ENCODE measurements around the gene CYP2F1.
"Not testable (repeated sequence)": the region's sequence is repeated elsewhere in the genome, so short reads cannot be mapped to it uniquely, and the experiment has no call there.

The CYP2F1 gene

DNA sequence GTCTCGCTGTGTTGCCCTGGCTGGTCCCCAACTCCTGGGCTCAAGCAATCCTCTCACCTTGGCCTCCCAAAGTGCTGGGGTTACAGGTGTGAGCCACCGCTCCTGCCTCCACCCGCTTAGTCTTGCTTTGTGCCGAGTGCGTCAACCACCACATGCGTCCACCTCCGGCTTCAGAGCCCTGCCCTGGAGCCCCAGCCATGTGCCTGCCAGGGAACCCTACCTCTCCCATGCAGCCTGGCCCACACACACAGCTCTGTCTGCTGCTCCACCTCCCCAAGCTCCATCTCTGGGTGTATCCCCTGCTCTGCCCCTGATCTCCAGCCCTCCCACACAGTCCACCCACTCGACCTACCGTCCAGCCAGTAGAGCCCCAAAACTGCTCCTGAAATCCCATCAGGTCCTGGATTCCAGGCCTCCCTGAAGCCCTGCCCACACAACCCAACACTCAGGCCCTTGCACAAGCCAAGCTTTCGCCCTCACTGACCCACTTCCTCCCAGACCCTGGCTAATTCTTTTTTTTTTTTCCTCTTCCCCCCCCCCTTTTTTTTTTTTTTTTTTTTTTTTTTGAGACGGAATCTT lies 9.6 kb downstream of the CYP2F1 start:
- peaks cover 34% of the 10 kb centered on the region for H3K27me3 Mint-ChIP-seq (ENCODE audit: low read depth, poor library complexity)

GRCh38 chr19:41126765-41127203 lies 12.6 kb downstream of the CYP2F1 start:
- H3K4me3 Mint-ChIP-seq; H3K9me3 Mint-ChIP-seq; H3K27ac Mint-ChIP-seq; H3K36me3 Mint-ChIP-seq (ENCODE audit: low read depth): not testable (repeated sequence)
- peak; percentile 74 for TF ChIP-seq CTCF (IDR thresholded peaks at IDR 0.05)
- DNase-seq = peak; percentile 36
- Mint-ChIP-seq H3K4me1 (peaks cover 16% of the 10 kb centered on the region), H3K27me3 (ENCODE audit: low read depth, poor library complexity) (peaks cover 43% of the 10 kb centered on the region)

More for the DNA sequence above, 9.6 kb downstream of the CYP2F1 start:
- no peak for TF ChIP-seq CTCF (IDR thresholded peaks at IDR 0.05)
- H3K4me3 Mint-ChIP-seq = no peak overlapping the region
- H3K4me1 Mint-ChIP-seq = peaks cover 8% of the 10 kb centered on the region
- no peak overlapping the region for H3K27ac Mint-ChIP-seq
- peaks cover 5% of the 10 kb centered on the region for H3K9me3 Mint-ChIP-seq
- H3K36me3 Mint-ChIP-seq (ENCODE audit: low read depth) = no peaks in the 10 kb centered on the region
- DNase-seq = no peak

GRCh38 chr19:41127362-41127761 lies 13.1 kb downstream of the CYP2F1 start:
- not testable (repeated sequence) for H3K36me3 Mint-ChIP-seq (ENCODE audit: low read depth); H3K27ac Mint-ChIP-seq; DNase-seq; H3K4me3 Mint-ChIP-seq; H3K9me3 Mint-ChIP-seq
- Mint-ChIP-seq H3K4me1 (peaks cover 16% of the 10 kb centered on the region), H3K27me3 (ENCODE audit: low read depth, poor library complexity) (peaks cover 49% of the 10 kb centered on the region)

DNA sequence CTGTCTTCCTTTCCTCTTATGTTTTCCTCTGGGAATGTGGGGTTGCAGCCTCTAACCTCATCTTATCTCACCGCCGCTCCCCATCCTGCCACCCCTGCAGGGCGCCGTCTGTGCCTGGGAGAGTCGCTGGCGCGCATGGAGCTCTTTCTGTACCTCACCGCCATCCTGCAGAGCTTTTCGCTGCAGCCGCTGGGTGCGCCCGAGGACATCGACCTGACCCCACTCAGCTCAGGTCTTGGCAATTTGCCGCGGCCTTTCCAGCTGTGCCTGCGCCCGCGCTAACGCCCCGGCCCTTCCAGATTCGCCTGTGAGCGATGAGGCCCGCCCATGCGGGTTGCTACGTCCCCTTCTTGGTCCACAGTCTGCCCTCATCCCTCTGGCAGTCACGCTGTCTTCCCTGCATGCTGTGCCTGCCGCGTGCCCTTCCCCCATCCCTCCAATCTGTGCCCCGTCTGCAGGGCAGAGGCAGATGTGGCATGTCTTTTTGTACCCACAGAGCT lies 13.6 kb downstream of the CYP2F1 start:
- H3K27me3 Mint-ChIP-seq (ENCODE audit: low read depth, poor library complexity) = peaks cover 54% of the 10 kb centered on the region
- H3K4me1 Mint-ChIP-seq = peaks cover 16% of the 10 kb centered on the region
- not testable (repeated sequence) for H3K9me3 Mint-ChIP-seq; H3K36me3 Mint-ChIP-seq (ENCODE audit: low read depth); H3K27ac Mint-ChIP-seq
- H3K4me3 Mint-ChIP-seq = peak overlapping the region; percentile 60
- peak; percentile 32 for TF ChIP-seq CTCF (IDR thresholded peaks at IDR 0.05)
- peak; percentile 66 for DNase-seq

DNA sequence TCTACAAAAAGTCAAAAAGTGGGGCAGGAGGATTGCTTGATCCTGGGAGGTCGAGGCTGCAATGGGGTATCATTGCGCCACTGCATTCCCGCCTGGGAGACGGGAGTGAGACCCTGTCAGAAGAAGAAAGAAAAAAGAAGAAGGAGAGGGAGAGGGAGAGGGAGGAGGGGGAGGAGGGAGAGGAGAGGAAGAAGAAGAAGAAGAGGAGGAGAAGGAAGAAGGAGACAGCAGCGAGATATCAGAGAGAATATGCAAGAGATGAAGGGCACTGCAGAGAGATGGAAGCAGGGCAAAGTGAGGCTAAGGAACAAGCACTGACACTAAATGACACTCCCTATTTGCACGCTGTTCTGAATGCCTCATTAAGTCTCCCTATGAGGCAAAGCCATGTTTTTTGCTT lies 14.5 kb downstream of the CYP2F1 start:
- Mint-ChIP-seq H3K9me3 (no peaks in the 10 kb centered on the region), H3K4me3 (no peak overlapping the region), H3K27me3 (ENCODE audit: low read depth, poor library complexity) (peaks cover 62% of the 10 kb centered on the region), H3K36me3 (ENCODE audit: low read depth) (no peaks in the 10 kb centered on the region), H3K4me1 (peaks cover 18% of the 10 kb centered on the region), H3K27ac (no peak overlapping the region)
- no peak for DNase-seq
- TF ChIP-seq CTCF (IDR thresholded peaks at IDR 0.05) = no peak

DNA sequence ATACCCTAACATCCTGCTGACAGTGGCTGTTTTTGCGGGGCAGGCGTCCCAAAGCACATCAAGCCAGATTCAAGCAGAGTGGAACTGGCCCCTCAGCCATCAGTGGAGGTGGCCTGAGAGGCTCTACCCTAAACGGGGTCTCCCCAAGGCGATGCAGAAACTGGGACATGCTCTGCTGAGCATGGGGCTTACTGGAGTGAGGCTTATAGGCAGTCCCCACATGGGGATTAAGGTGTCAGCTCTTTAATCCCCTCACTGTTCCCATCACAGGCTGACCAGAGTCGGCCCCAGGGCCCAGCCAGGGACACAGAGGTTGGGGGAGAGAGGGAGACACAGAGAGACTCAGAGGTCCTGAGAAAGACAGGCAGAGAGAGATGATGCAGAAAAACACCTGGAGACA lies 17.0 kb downstream of the CYP2F1 start:
- no peak for TF ChIP-seq CTCF (IDR thresholded peaks at IDR 0.05)
- Mint-ChIP-seq H3K4me3 (no peak overlapping the region), H3K27me3 (ENCODE audit: low read depth, poor library complexity) (peaks cover 74% of the 10 kb centered on the region), H3K4me1 (peaks cover 28% of the 10 kb centered on the region), H3K36me3 (ENCODE audit: low read depth) (no peaks in the 10 kb centered on the region), H3K9me3 (no peaks in the 10 kb centered on the region), H3K27ac (peak overlapping the region; percentile 0)
- DNase-seq = no peak
